IMR-90 (cell line): Measurements from ENCODE around the gene ANO2. TPM values are rescaled to one million over a fixed set of nuclear protein-coding genes. Genes with fewer than 3 reads are reported as not detected.

Experiments
- ATAC-seq: fragments of 200-7000 bp; cut with Tn5 transposase; 2 replicates; pipeline ENCODE4 v1.9.1; 2020; ENCODE audit warnings: low read depth, mild to moderate bottlenecking, moderate library complexity
- BruUV-seq: library from RNA; stranded (reverse); fragments of 400-500 nt; replicated peaks from 2 replicates; lab custom pipeline; 2021; lab: Mats Ljungman, UMichigan
- CTCF ChIA-PET: fragments of 300-600 bp; formaldehyde crosslinking; extraction: SDS; loops from one replicate; lab custom pipeline; 2021; ENCODE audit warnings: antibody characterized with exemption; lab: Yijun Ruan, JAX
- POLR2A ChIA-PET: fragments of 300-600 bp; sonication (Branson Sonifier 250); formaldehyde crosslinking; loops from one replicate; lab custom pipeline; 2022; ENCODE audit warnings: antibody characterized with exemption; ENCODE audit not compliant: unreplicated experiment; lab: Charles Lee
- DNase-seq: peaks from one replicate; pipeline ENCODE4 v3.0.0; 2013
- H2AFZ ChIP-seq: replicated peaks from 2 replicates; pipeline ENCODE3; 2013; ENCODE audit warnings: low read length, mild to moderate bottlenecking; ENCODE audit not compliant: poor library complexity
- H2AK5ac ChIP-seq: 2 replicates; pipeline ENCODE4 v1.6.1; 2013; ENCODE audit warnings: low read depth, low read length, inconsistent platforms
- H2AK9ac ChIP-seq: replicated peaks from 2 replicates; pipeline ENCODE3; 2013; ENCODE audit warnings: mild to moderate bottlenecking, low read depth, low read length, moderate library complexity; ENCODE audit not compliant: poor library complexity
- H2BK120ac ChIP-seq: 2 replicates; pipeline ENCODE4 v1.6.1; 2013; ENCODE audit warnings: low read depth, low read length, inconsistent platforms
- H2BK15ac ChIP-seq: 3 replicates; pipeline ENCODE4 v1.6.1; 2013; ENCODE audit warnings: low read depth, low read length, inconsistent platforms
- H2BK20ac ChIP-seq: 2 replicates; pipeline ENCODE4 v1.6.1; 2013; ENCODE audit warnings: low read depth, mild to moderate bottlenecking, inconsistent platforms, low read length, moderate library complexity
- H2BK5ac ChIP-seq: 2 replicates; pipeline ENCODE4 v1.6.1; 2013; ENCODE audit warnings: mild to moderate bottlenecking, low read depth, low read length, inconsistent platforms; ENCODE audit not compliant: poor library complexity, severe bottlenecking
- H3K14ac ChIP-seq: replicated peaks from 2 replicates; pipeline ENCODE4 v1.6.1; 2013; ENCODE audit warnings: low read depth, low read length, inconsistent platforms
- H3K18ac ChIP-seq: 2 replicates; pipeline ENCODE4 v1.6.1; 2013; ENCODE audit warnings: low read depth, low read length, control low read depth
- H3K23ac ChIP-seq: 2 replicates; pipeline ENCODE4 v1.6.1; 2013; ENCODE audit warnings: low read depth, low read length, inconsistent platforms
- H3K27ac ChIP-seq: 2 replicates; pipeline ENCODE4 v1.5.1; 2013; ENCODE audit warnings: mild to moderate bottlenecking, control low read depth, low read length; ENCODE audit not compliant: insufficient read depth
- H3K27me3 ChIP-seq: 2 replicates; pipeline ENCODE4 v1.6.1; 2013; ENCODE audit warnings: low read length; ENCODE audit not compliant: control insufficient read depth, insufficient read depth
- H3K36me3 ChIP-seq: 2 replicates; pipeline ENCODE4 v1.6.1; 2013; ENCODE audit warnings: low read length, mixed read lengths; ENCODE audit not compliant: control insufficient read depth, insufficient read depth
- H3K4ac ChIP-seq: 2 replicates; pipeline ENCODE4 v1.6.1; 2013; ENCODE audit warnings: low read depth, low read length, inconsistent platforms
- H3K4me1 ChIP-seq: 2 replicates; pipeline ENCODE4 v1.6.1; 2013; ENCODE audit warnings: low read length, mixed read lengths; ENCODE audit not compliant: control insufficient read depth, insufficient read depth
- H3K4me2 ChIP-seq: 2 replicates; pipeline ENCODE4 v1.6.1; 2013; ENCODE audit warnings: low read depth, mild to moderate bottlenecking, control low read depth, low read length, moderate library complexity
- H3K4me3 ChIP-seq: 2 replicates; pipeline ENCODE4 v1.5.1; 2013; ENCODE audit warnings: low read depth, mild to moderate bottlenecking, control low read depth, low read length, moderate library complexity; ENCODE audit not compliant: insufficient read depth
- H3K56ac ChIP-seq: 2 replicates; pipeline ENCODE4 v1.6.1; 2013; ENCODE audit warnings: low read length, inconsistent platforms; ENCODE audit not compliant: insufficient read depth; ENCODE audit errors: extremely low read depth
- H3K79me1 ChIP-seq, 2 experiments: 2 replicates each; pipeline ENCODE4 v1.6.1; 2013; ENCODE audit warnings: low read length in 2 of 2, inconsistent platforms in 1 of 2, low read depth in 1 of 2
- H3K9ac ChIP-seq: 2 replicates; pipeline ENCODE4 v1.6.1; 2013; ENCODE audit warnings: low read depth, low read length, control low read depth
- H3K9me1 ChIP-seq: 2 replicates; pipeline ENCODE4 v1.6.1; 2013; ENCODE audit warnings: low read length, inconsistent platforms; ENCODE audit not compliant: insufficient read depth
- H3K9me3 ChIP-seq: 2 replicates; pipeline ENCODE4 v1.6.1; 2013; ENCODE audit warnings: low read length; ENCODE audit not compliant: control insufficient read depth, insufficient read depth
- H4K20me1 ChIP-seq: 2 replicates; pipeline ENCODE4 v1.6.1; 2013; ENCODE audit warnings: low read length, inconsistent platforms; ENCODE audit not compliant: insufficient read depth
- H4K5ac ChIP-seq: 2 replicates; pipeline ENCODE4 v1.6.1; 2013; ENCODE audit warnings: mild to moderate bottlenecking, low read depth, low read length, control low read depth
- H4K8ac ChIP-seq, 2 experiments: 2 replicates each; pipeline ENCODE4 v1.6.1; 2013; ENCODE audit warnings: low read depth in 2 of 2, low read length in 2 of 2, control low read depth in 1 of 2, inconsistent platforms in 1 of 2
- H4K91ac ChIP-seq: 2 replicates; pipeline ENCODE4 v1.6.1; 2013; ENCODE audit warnings: low read depth, low read length, inconsistent platforms; ENCODE audit not compliant: insufficient read depth
- CEBPB ChIP-seq: IDR thresholded peaks from 2 replicates; pipeline ENCODE4 v1.6.1; 2012; ENCODE audit warnings: low read depth, low read length, improper control_type of control experiment
- CHD1 ChIP-seq: IDR thresholded peaks from 2 replicates; pipeline ENCODE4 v1.6.1; 2012; ENCODE audit warnings: low read depth, low read length, improper control_type of control experiment
- WGBS, 2 experiments: methylation state at CpG; one replicate each; pipeline versions ENCODE4 v1.1.5 to v1.1.7; 2013; ENCODE audit warnings: missing lambda C conversion rate in 2 of 2; ENCODE audit not compliant: insufficient read length in 1 of 2; ENCODE audit errors: extremely low coverage in 2 of 2; 5-methylcytosine and 5-hydroxymethylcytosine counted together
- dilution Hi-C: fragments of 300-500 bp; cut with HindIII; formaldehyde crosslinking; loops from one replicate; pipeline ENCODE4 v1.14.3; 2018; ENCODE audit warnings: low sequenced_read_pairs; ENCODE audit not compliant: unreplicated experiment
- in situ Hi-C: fragments of 300-500 bp; cut with MboI; formaldehyde crosslinking; loops from 3 replicates; pipeline ENCODE4 v1.14.3; 2019; ENCODE audit warnings: low sequenced_read_pairs, inconsistent platforms, mixed read lengths
- intact Hi-C: fragments of 100-400 bp; cut with micrococcal nuclease; formaldehyde crosslinking; loops from 2 replicates; pipeline ENCODE4 v1.10.0; 2022
- polyA plus RNA-seq, 3 experiments: library from polyadenylated mRNA; depleted of rRNA; stranded (reverse); fragments of >200 nt; gene quantifications; 2 replicates each; pipeline ENCODE4 v1.2.3, GENCODE V29; 2012; ENCODE audit warnings: low replicate concordance in 1 of 3
- total RNA-seq: library from RNA; depleted of rRNA; stranded (reverse); fragments of >200 nt; gene quantifications from 2 replicates; pipeline ENCODE4 v1.2.3, GENCODE V29; 2012
- TF ChIP-seq, protein P1 (sequence below): fragments of 150-350 bp; IDR thresholded peaks from 2 replicates; pipeline ENCODE4 v1.6.1; 2017; ENCODE audit warnings: mild to moderate bottlenecking, antibody characterized with exemption, low read length, low read depth

The ANO2 gene
- total and polyA plus RNA-seq, 2 of the 4 experiments (the other 2 are of a cell fraction), result 0.22 TPM; not detected in 1

DNA sequence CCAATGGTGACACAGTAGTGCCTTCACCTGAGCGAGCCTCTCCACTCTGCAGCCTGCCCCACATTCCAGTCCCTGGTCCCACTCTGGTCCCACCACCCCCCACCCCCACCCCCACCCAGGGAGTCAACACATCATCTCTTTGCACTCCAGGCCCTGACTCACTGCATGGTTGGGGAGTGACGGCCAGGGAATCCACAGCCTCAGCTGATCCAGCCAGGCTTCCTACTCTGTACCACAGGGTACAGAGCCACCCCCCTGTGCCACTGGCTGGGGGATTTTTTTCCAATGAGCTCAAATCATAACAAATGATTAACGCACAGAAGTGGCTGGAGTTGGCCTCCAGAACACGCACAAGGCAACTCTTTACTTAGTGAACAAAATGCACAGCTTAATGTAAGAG is 279.4 kb downstream of the ANO2 start (continued):
- TF ChIP-seq CHD1, result no peak

DNA sequence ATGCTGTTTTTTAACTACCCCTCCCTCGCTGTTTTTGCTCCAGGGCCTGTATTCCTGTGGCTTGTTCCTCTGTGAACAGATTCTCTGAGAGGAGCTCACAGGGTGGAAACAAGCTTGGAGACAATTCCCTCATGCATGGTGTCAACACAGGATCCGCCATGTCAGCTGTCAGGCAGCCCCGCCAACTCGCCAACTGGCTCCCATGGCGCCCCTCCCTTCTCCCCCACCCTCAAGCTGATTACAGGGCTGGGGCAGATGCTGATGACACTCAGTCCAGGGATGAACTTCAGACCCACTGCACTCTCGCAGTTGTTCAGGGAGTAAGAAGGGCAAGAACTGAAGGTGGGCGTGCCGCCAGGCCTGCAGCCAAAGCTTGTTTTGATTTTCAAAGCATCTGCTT is 283.2 kb downstream of the ANO2 start:
- H2AK5ac ChIP-seq, result no peak overlapping the region
- no peak overlapping the region for H4K8ac ChIP-seq
- CTCF ChIA-PET, result interaction anchor here (0.8 kb wide), 1 partner anchor 13 kb away, joined by 3 read pairs; no protein-coding TSS in a partner anchor
- no peak overlapping the region for H3K23ac ChIP-seq
- no peak overlapping the region for H3K14ac ChIP-seq
- H3K9me1 ChIP-seq, result no peaks in the 10 kb centered on the region
- WGBS, 2 experiments, result 83% methylated on average over 1 of the region's 8 CpGs; no CpG with 5 or more reads in 1 of the 2 experiments
- H3K4me2 ChIP-seq, result no peak overlapping the region
- intact Hi-C loops, result no loop called here
- H3K56ac ChIP-seq, result no peak overlapping the region
- in situ Hi-C loops, result no loop called here
- POLR2A ChIA-PET, result interaction anchor here (0.6 kb wide), 1 partner anchor 113 kb away, joined by 3 read pairs; no protein-coding TSS in a partner anchor
- H3K27me3 ChIP-seq, result no peaks in the 10 kb centered on the region
- TF ChIP-seq CHD1, result no peak
- TF ChIP-seq CEBPB, result no peak
- TF ChIP-seq, protein P1, sequence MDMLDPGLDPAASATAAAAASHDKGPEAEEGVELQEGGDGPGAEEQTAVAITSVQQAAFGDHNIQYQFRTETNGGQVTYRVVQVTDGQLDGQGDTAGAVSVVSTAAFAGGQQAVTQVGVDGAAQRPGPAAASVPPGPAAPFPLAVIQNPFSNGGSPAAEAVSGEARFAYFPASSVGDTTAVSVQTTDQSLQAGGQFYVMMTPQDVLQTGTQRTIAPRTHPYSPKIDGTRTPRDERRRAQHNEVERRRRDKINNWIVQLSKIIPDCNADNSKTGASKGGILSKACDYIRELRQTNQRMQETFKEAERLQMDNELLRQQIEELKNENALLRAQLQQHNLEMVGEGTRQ, result no peak
- no peak overlapping the region for H3K27ac ChIP-seq
- dilution Hi-C loops, result no loop called here
- H3K4ac ChIP-seq, result no peak overlapping the region
- H2BK120ac ChIP-seq, result no peak overlapping the region
- H3K36me3 ChIP-seq, result no peaks in the 10 kb centered on the region
- BruUV-seq, result no TSS peak
- no peaks in the 10 kb centered on the region for H3K9me3 ChIP-seq
- H4K20me1 ChIP-seq, result no peaks in the 10 kb centered on the region
- H2BK5ac ChIP-seq, result no peak overlapping the region
- H3K79me1 ChIP-seq, result no peaks in the 10 kb centered on the region
- no peak overlapping the region for H2AFZ ChIP-seq
- no peak overlapping the region for H4K91ac ChIP-seq
- no peak overlapping the region for H2AK9ac ChIP-seq
- no peak overlapping the region for H3K9ac ChIP-seq
- no peak overlapping the region for H2BK20ac ChIP-seq
- H3K4me1 ChIP-seq, result peaks cover 9% of the 10 kb centered on the region
- DNase-seq (no peak), ATAC-seq (no peak)
- no peak overlapping the region for H3K4me3 ChIP-seq
- H2BK15ac ChIP-seq, result no peak overlapping the region
- no peak overlapping the region for H3K18ac ChIP-seq
- no peak overlapping the region for H4K5ac ChIP-seq
